HepG2 (cell line): Measurements from ENCODE around the gene ZNF280A. TPM values are rescaled to one million over a fixed set of nuclear protein-coding genes. Genes with fewer than 3 reads are reported as not detected.

Source experiments
- CCAR2 ChIP-seq: fragments of 200-400 bp; formaldehyde crosslinking; optimal IDR thresholded peaks from 2 replicates; pipeline ENCODE3; 2018; ENCODE audit warnings: low read depth, mild to moderate bottlenecking, low read length, moderate library complexity
- CENPBD1 ChIP-seq: sonication (generic); formaldehyde crosslinking; IDR thresholded peaks from 2 replicates; pipeline ENCODE4 v1.8.0; 2022; ENCODE audit warnings: missing genetic modification reagents, low read depth, mild to moderate bottlenecking, borderline replicate concordance
- CREB3 ChIP-seq: sonication (generic); formaldehyde crosslinking; IDR thresholded peaks from 2 replicates; pipeline ENCODE4 v1.5.0; 2020; ENCODE audit warnings: missing genetic modification reagents
- HINFP ChIP-seq: sonication (generic); formaldehyde crosslinking; IDR thresholded peaks from 2 replicates; pipeline ENCODE4 v1.4.0; 2020; ENCODE audit warnings: low read depth, mild to moderate bottlenecking, missing genetic modification reagents
- HOMEZ ChIP-seq: IDR thresholded peaks from 2 replicates; pipeline ENCODE4 v1.6.1; 2016; ENCODE audit warnings: low read depth
- HOXD1 ChIP-seq: sonication (generic); formaldehyde crosslinking; IDR thresholded peaks from 2 replicates; pipeline ENCODE4 v1.5.0; 2020; ENCODE audit warnings: missing genetic modification reagents
- NFE2 ChIP-seq: sonication (generic); formaldehyde crosslinking; IDR thresholded peaks from 2 replicates; pipeline ENCODE4 v1.4.0; 2020; ENCODE audit warnings: missing genetic modification reagents
- NFRKB ChIP-seq: fragments of 450-650 bp; IDR thresholded peaks from 2 replicates; pipeline ENCODE4 v1.6.1; 2017
- PHF20 ChIP-seq: sonication (generic); formaldehyde crosslinking; IDR thresholded peaks from 2 replicates; pipeline ENCODE4 v1.5.0; 2020; ENCODE audit warnings: mild to moderate bottlenecking, missing genetic modification reagents
- PRDM15 ChIP-seq: sonication (generic); formaldehyde crosslinking; IDR thresholded peaks from 2 replicates; pipeline ENCODE4 v1.4.0; 2020; ENCODE audit warnings: missing genetic modification reagents
- RNF2 ChIP-seq: fragments of 450-650 bp; conservative IDR thresholded peaks from 2 replicates; pipeline ENCODE4 v1.6.1; 2016; ENCODE audit warnings: low read depth
- SAFB2 ChIP-seq: sonication (generic); formaldehyde crosslinking; IDR thresholded peaks from 2 replicates; pipeline ENCODE4 v1.5.1; 2020; ENCODE audit warnings: missing genetic modification reagents, low read depth, mild to moderate bottlenecking, borderline replicate concordance
- SOX5 ChIP-seq: IDR thresholded peaks from 2 replicates; pipeline ENCODE4 v1.6.1; 2016; ENCODE audit warnings: borderline replicate concordance
- TP53 ChIP-seq: sonication (generic); formaldehyde crosslinking; conservative IDR thresholded peaks from 2 replicates; pipeline ENCODE4 v1.4.0; 2020; ENCODE audit warnings: missing genetic modification reagents
- ZFP1 ChIP-seq: IDR thresholded peaks from 2 replicates; pipeline ENCODE4 v1.6.1; 2016
- ZNF350 ChIP-seq: sonication (generic); formaldehyde crosslinking; IDR thresholded peaks from 2 replicates; pipeline ENCODE4 v1.4.0; 2020; ENCODE audit warnings: mild to moderate bottlenecking, low read depth, missing genetic modification reagents, borderline replicate concordance
- ZNF546 ChIP-seq: sonication (generic); formaldehyde crosslinking; conservative IDR thresholded peaks from 2 replicates; pipeline ENCODE4 v1.8.1; 2023; ENCODE audit warnings: mild to moderate bottlenecking, missing genetic modification reagents
- ZNF557 ChIP-seq: sonication (generic); formaldehyde crosslinking; IDR thresholded peaks from 2 replicates; pipeline ENCODE4 v1.4.0; 2020; ENCODE audit warnings: missing genetic modification reagents
- ZNF558 ChIP-seq: sonication (generic); formaldehyde crosslinking; IDR thresholded peaks from 2 replicates; pipeline ENCODE4 v1.9.0; 2022; ENCODE audit warnings: mild to moderate bottlenecking, missing genetic modification reagents, borderline replicate concordance
- ZNF615 ChIP-seq: sonication (generic); formaldehyde crosslinking; IDR thresholded peaks from 2 replicates; pipeline ENCODE4 v1.5.0; 2020; ENCODE audit warnings: mild to moderate bottlenecking, missing genetic modification reagents, borderline replicate concordance
- ZNF841 ChIP-seq: sonication (generic); formaldehyde crosslinking; IDR thresholded peaks from 2 replicates; pipeline ENCODE4 v1.8.1; 2023; ENCODE audit warnings: missing genetic modification reagents, borderline replicate concordance
- ZSCAN31 ChIP-seq: sonication (generic); formaldehyde crosslinking; IDR thresholded peaks from 2 replicates; pipeline ENCODE4 v1.5.0; 2020; ENCODE audit warnings: low read depth, mild to moderate bottlenecking, missing genetic modification reagents
- polyA plus RNA-seq, 8 experiments: library from polyadenylated mRNA; depleted of rRNA in 3 of 8; stranded (reverse) in 7 of 8; unstranded in 1 of 8; fragments of >200 nt; fragmentation: Illumina TruSeq in 4 of 8; extraction: Trizol in 4 of 8; gene quantifications; 2 replicates each; pipeline versions ENCODE4 v1.2.1 to v1.2.3, GENCODE V29; 2011 to 2016; ENCODE audit warnings: low read depth in 4 of 8, missing spikeins in 1 of 8, mixed read lengths in 1 of 8; ENCODE audit not compliant: insufficient read depth in 1 of 8
- total RNA-seq, 5 experiments: library from RNA; depleted of rRNA; stranded (reverse); fragments of >200 nt; fragmentation: Illumina TruSeq; extraction: Trizol; gene quantifications; 2 replicates each; pipeline ENCODE4 v1.2.3, GENCODE V29; 2016; ENCODE audit warnings: low read depth in 1 of 5

The ZNF280A gene
- total and polyA plus RNA-seq, 2 of the 13 experiments (the other 11 are each of a cell fraction or from before 2014, with no cell fraction given) = 1.4 to 2.9 TPM

- TF ChIP-seq RNF2 = peak; percentile 58; the same call in 1 of the 2 replicates
- no peak for TF ChIP-seq ZNF350 (CRISPR knock-in tag)
- TF ChIP-seq SAFB2 (CRISPR knock-in tag) = no peak
- no peak for TF ChIP-seq ZNF841 (CRISPR knock-in tag)
- no peak for TF ChIP-seq TP53 (CRISPR knock-in tag)
- peak; percentile 63; the same call in 1 of the 2 replicates for TF ChIP-seq ZNF558 (CRISPR knock-in tag)
- TF ChIP-seq SOX5 (CRISPR knock-in tag) = peak; percentile 19; the same call in 1 of the 2 replicates
- no peak for TF ChIP-seq ZNF557
- no peak for TF ChIP-seq CCAR2
- peak; percentile 96 for TF ChIP-seq HOMEZ (CRISPR knock-in tag)
- 0 out of 2 replicates have a peak, but pooled peaks have one; percentile 26 for TF ChIP-seq CREB3 (CRISPR knock-in tag)
- no peak for TF ChIP-seq NFE2 (CRISPR knock-in tag)
- peak; percentile 41; the same call in 1 of the 2 replicates for TF ChIP-seq ZSCAN31
- TF ChIP-seq PRDM15 (CRISPR knock-in tag) = no peak
- TF ChIP-seq CENPBD1 (CRISPR knock-in tag) = no peak
- no peak for TF ChIP-seq ZNF615 (CRISPR knock-in tag)
- no peak for TF ChIP-seq HINFP (CRISPR knock-in tag)
- TF ChIP-seq ZFP1 (CRISPR knock-in tag) = no peak
- TF ChIP-seq PHF20 (CRISPR knock-in tag) = peak; percentile 66
- no peak for TF ChIP-seq ZNF546 (CRISPR knock-in tag)
- TF ChIP-seq NFRKB = no peak
- TF ChIP-seq HOXD1 (CRISPR knock-in tag) = 0 out of 2 replicates have a peak, but pooled peaks have one; percentile 18
Measured at GRCh38 chr22:22508274-22509176, 11.5 kb downstream of the ZNF280A start, which contains the start of gene ZNF280B (continued).
